Activated naive CD8-positive, alpha-beta T cell (primary cell): ENCODE measurements around the gene WFDC5.
"Not testable (repeated sequence)": the region's sequence is repeated elsewhere in the genome, so short reads cannot be mapped to it uniquely, and the experiment has no call there.

Source experiments
- H3K27ac Mint-ChIP-seq: one replicate; pipeline ENCODE4 v1.8.0; 2021; ENCODE audit warnings: mixed read lengths
- H3K27me3 Mint-ChIP-seq: one replicate; pipeline ENCODE4 v1.8.0; 2021; ENCODE audit warnings: mixed read lengths
- H3K36me3 Mint-ChIP-seq: one replicate; pipeline ENCODE4 v1.8.0; 2021; ENCODE audit warnings: mixed read lengths
- H3K4me1 Mint-ChIP-seq: one replicate; pipeline ENCODE4 v1.8.0; 2021; ENCODE audit warnings: low read depth, mixed read lengths
- H3K4me3 Mint-ChIP-seq: one replicate; pipeline ENCODE4 v1.8.0; 2021; ENCODE audit warnings: mild to moderate bottlenecking, mixed read lengths
- H3K9me3 Mint-ChIP-seq: one replicate; pipeline ENCODE4 v1.8.0; 2021; ENCODE audit warnings: low read depth, mixed read lengths

Gene WFDC5

GRCh38 chr20:45063107-45063506 lies 51.9 kb downstream of the WFDC5 start:
- H3K27me3 Mint-ChIP-seq, H3K9me3 Mint-ChIP-seq, H3K36me3 Mint-ChIP-seq: not testable (repeated sequence)
- Mint-ChIP-seq H3K4me1 (peaks cover 78% of the 10 kb centered on the region), H3K4me3 (peak overlapping the region; percentile 52), H3K27ac (peak overlapping the region; percentile 70)

DNA sequence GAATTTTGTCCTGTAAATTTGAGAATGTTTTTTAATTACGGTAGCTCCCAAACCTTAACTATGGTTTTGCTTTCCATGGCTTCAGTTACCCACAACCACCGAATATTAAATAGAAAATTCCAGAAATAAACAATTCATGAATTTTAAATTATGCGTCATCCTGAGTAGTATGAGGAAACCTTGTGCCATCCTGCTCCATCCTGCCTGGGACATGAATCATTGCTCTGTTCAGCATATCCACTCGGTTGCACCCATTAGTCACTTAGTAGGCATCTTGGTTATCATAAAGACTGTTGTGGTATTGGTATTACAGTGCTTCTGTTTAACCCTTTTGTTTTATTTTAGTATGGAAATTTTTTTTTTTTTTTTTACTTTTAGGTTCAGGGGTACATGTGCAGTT lies 53.7 kb downstream of the WFDC5 start:
- H3K27ac Mint-ChIP-seq, result peak overlapping the region; percentile 4
- H3K4me3 Mint-ChIP-seq, result no peak overlapping the region
- H3K27me3 Mint-ChIP-seq, result no peaks in the 10 kb centered on the region
- H3K36me3 Mint-ChIP-seq, result peaks cover 9% of the 10 kb centered on the region
- H3K4me1 Mint-ChIP-seq, result peaks cover 75% of the 10 kb centered on the region
- H3K9me3 Mint-ChIP-seq, result no peaks in the 10 kb centered on the region

DNA sequence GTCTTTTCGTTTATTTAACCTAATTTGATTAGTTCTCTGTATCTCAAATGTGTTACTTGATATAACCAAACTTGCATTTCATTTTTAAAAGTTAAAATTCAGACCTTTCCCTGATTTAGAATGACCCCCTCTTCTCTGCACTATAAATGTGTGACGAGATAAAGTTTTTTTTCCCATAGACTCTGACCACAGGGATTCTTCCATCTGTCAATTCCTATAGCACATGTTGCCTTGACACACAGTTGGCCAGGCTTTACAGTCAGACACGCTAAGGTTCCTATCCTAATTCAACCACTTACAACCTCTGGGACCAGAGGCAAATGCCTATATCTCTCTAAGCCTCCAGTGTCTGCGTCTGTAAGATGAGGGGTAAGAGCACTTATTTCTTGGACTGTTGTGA lies 54.7 kb downstream of the WFDC5 start:
- H3K36me3 Mint-ChIP-seq, result peaks cover 8% of the 10 kb centered on the region
- no peak overlapping the region for H3K4me3 Mint-ChIP-seq
- H3K4me1 Mint-ChIP-seq, result peaks cover 79% of the 10 kb centered on the region
- H3K27ac Mint-ChIP-seq, result peak overlapping the region; percentile 87
- H3K9me3 Mint-ChIP-seq, result no peaks in the 10 kb centered on the region
- no peaks in the 10 kb centered on the region for H3K27me3 Mint-ChIP-seq
